Activated T-cell treated with anti-CD3 and anti-CD28 coated beads, Interleukin-2, amount 50 U/mL, for 1 hour (primary cell): ENCODE measurements around the gene ATAD1.
"Not testable (repeated sequence)": the region's sequence is repeated elsewhere in the genome, so short reads cannot be mapped to it uniquely, and the experiment has no call there.

Source experiments
- DNase-seq: peaks from one replicate; pipeline ENCODE4 v3.0.0-alpha.2; 2020

Gene ATAD1

DNA sequence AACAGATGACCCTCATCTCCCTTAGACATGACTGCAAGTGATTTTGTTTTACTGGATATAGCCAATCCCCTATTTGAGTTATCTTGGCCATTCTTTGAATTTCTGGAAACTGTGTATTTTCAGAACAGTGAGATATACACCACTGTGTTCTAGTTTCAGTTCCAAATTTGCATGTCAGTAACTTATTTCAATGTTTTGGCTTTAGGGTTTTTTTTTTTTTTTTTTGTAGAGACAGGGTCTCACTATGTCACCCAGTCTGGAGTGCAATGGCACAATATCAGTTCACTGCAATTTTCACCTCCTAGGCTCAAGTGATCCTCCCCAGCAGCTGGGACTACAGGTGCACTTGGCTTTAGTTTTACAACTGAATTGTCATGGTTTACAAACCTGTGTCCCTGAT lies 67.2 kb downstream of the ATAD1 start:
- DNase-seq: no peak

- no peak for DNase-seq
Observed at GRCh38 chr10:87750001-87750671, 67.9 kb downstream of the ATAD1 start.

GRCh38 chr10:87748244-87748643 lies 69.8 kb downstream of the ATAD1 start:
- DNase-seq: not testable (repeated sequence)

- no peak for DNase-seq
Observed at GRCh38 chr10:87746911-87747310, 71.1 kb downstream of the ATAD1 start.

DNA sequence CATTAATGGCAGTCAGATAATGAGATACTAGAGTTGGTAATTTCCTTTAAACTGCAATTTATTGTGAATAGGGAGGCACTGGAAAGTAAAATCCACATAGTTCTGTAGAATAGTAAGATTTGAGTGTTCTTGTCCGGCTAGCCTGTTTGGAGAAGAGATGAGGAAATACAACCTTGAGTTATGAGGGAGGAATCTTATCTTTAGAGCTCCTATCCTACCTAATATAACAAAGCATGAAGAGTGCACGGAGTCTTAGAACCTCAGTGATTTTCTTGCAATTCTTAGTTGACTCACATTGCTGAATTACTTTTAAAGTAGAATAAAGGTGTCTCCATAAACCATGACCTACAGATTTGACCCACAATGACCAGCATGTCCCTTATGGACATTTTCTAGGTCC lies 73.4 kb downstream of the ATAD1 start:
- no peak for DNase-seq

GRCh38 chr10:87742992-87743610 lies 74.9 kb downstream of the ATAD1 start:
- not testable (repeated sequence) for DNase-seq

DNA sequence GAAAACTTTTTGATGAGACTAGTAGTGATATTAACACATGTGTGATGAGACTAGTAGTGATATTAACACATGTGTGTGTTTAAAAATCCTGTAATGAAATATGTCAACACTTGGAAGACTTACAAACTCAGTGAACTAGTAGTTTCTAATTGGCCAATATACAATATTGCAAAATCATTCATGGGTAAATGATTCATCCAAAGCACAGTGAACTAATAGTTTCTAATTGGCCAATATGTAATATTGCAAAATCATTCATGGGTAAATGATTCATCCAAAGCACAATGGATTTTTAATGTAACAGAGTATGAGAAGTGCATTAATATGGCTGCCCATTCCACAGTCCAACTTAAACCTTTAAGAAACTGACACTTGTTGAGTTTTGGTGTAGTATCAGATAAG lies 77.8 kb downstream of the ATAD1 start:
- no peak for DNase-seq

DNA sequence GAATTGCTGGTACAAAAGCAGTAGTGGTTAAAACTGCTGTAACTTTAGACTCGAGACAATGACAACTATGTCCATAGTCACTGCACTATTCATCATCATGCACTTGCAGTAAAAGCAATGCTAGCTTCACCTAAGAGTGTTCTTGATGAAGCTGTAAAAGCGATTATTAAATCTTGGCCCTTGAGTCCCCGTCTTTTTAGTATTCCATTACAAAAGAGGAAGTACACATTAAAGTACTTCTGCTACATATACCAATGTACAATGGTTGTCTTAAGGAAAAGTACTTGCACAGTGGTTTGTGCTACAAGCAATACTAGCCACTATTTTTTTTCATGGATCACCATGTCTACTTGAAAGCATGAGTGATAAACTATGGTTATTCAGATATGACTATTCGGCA lies 78.3 kb downstream of the ATAD1 start:
- no peak for DNase-seq

DNA sequence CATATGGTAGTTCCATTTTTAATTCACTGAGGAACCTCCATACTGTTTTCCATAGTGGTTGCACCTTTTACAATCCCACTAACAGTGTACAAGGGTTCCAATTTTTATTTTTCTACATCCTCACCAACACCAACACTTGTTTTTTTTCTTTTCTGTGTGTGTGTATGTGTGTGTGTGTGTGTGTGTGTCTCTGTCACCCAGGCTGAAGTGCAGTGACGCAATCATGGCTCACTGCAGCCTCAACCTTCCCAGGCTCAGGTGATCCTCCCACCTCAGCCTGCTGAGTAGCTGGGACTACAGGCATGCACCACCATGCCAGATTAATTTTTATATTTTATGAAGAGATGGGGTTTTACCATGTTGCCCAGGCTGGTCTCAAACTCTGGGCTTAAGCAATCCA lies 79.8 kb downstream of the ATAD1 start:
- not testable (repeated sequence) for DNase-seq

- DNase-seq: no peak
Observed at GRCh38 chr10:87734987-87735827, 82.8 kb downstream of the ATAD1 start.

DNA sequence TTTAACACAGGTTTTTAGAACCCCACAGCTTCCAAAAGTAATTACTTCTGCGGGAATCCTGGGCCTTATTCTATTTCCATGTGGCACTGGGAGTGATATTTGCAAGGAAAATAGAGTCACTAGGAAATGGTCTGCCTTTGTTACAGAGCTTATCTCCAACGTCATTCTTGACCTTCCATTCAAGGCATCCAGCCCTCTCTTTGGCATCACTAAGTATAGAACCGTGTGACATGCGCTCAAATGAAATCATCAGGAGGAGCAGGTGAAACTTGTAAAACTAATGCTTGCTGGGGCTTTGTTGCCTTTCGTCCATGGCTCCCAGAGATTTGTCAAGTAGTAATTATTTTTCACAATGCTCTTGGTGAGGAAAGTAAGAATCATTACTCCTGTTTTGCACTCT lies 84.9 kb downstream of the ATAD1 start:
- DNase-seq: no peak

GRCh38 chr10:87729940-87730339 lies 88.1 kb downstream of the ATAD1 start:
- no peak for DNase-seq

DNA sequence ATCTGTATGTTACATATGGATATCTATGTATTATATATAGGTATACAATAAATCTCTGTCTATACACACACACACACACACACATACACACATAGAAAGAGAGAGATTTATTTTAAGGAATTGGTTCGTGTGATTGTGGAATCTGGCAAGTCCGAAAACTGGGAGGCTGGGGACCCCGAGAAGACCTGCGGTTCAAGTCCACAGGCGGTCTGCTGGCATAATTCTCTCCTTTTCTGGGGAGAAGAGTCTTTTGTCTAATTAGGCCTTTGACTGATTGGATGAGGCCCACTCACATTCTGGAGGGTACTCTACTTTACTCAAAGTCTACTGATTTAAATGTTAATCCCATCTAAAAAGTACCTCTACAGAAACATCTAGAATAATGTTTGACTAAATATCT lies 93.2 kb downstream of the ATAD1 start:
- no peak for DNase-seq

- no peak for DNase-seq
Observed at GRCh38 chr10:87723500-87723899, 94.5 kb downstream of the ATAD1 start.

- no peak for DNase-seq
Observed at GRCh38 chr10:87722716-87723115, 95.3 kb downstream of the ATAD1 start.

GRCh38 chr10:87721781-87722180 lies 96.2 kb downstream of the ATAD1 start:
- DNase-seq: no peak

DNA sequence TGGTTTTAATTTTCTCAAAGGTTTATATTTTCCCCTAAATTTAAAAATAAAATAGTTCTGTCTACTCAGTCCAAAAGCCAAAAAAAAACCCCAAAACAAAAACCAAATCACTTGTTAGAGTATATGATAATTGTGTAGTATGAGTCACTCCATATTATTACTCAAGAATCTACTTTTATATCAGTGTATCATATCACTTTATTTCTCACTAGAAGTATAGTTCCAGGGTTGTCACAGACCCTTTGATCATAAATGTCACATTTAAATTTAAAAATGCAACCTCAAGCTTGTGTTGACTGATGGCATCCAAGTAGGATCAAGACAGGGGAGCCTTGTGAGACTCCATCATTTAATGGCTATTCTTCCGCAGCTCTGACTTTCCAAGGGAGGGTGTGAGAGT lies 97.4 kb downstream of the ATAD1 start:
- DNase-seq: no peak

- DNase-seq: no peak
Observed at GRCh38 chr10:87716348-87716670, 101.7 kb downstream of the ATAD1 start.

DNA sequence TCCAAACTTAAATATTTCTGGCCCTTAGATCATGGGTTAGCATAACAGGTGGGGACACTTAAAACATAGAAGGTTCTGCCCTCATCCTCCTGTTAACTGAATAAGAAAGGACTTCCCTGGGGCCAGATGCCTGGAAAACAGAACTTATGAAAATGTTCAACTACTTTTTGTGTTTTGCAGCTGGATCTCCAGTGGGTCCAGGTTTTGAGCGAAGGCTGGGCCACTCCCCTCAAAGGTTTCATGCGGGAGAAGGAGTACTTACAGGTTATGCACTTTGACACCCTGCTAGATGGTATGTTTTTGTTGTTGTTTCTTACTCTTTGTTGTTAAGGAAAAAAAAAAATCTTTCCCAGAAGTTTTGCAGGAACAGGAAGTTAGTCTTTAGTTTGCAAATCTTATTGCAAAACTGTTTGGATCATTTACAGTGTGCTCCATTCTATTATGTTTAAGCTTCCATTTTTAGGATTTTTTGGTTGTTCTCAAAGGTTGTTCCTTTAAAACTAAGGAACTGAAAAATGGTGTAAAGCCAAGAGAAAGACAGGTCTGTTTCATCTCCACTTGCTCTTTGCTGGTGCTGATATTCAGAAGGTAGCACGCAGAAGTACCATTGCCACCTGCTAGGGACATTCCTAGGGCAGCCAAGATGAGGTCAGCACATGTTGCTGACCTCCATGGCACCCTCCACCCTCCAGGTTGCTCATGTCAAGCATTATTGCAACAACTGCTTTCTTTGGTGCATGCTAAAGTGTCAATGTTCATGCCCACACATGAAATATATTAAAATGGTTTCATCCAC lies 102.3 kb downstream of the ATAD1 start:
- DNase-seq: no peak

DNA sequence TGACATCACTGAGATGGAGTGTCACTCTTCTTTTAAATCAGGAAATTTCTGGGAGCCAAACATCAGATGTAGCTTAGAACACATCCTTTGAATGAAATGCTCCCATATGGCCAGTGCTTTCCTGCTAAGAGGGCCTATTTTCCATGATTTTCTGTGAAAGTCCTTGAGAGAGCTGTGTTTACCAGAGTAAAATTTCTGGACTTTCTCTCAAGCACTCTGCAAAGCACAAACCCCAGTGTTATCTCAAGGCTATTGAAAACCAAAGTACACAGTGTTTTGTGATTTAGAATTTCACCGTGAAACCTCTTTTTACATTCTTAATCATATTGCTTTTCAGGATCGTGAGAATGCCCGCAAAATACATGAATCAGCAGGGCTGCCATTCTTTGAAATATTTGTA lies 104.3 kb downstream of the ATAD1 start:
- DNase-seq: no peak

DNA sequence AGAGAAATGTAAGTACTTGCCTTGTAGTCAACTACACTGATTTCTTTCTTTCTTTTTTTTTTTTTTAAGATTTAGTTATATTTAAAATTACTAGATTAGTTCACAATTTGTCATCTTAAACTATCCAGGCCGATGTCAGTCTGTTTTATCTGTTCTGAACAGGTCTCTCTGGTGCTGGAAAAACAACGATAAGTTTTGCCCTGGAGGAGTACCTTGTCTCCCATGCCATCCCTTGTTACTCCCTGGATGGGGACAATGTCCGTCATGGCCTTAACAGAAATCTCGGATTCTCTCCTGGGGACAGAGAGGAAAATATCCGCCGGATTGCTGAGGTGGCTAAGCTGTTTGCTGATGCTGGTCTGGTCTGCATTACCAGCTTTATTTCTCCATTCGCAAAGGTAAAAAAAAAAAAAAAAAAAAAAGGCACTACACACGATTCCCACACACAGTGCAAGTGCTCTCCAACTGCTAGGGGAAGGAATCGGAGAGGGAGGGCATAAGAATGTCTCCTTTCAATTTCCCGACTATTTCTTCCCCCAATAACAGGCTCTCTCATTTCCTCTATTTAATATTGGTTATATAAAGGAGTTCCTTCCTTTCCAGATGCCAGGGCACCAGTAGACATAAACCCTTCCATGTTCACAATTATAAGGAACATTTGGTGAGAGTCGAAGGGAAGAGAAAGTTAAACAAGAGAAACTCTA lies 105.0 kb downstream of the ATAD1 start:
- no peak for DNase-seq

DNA sequence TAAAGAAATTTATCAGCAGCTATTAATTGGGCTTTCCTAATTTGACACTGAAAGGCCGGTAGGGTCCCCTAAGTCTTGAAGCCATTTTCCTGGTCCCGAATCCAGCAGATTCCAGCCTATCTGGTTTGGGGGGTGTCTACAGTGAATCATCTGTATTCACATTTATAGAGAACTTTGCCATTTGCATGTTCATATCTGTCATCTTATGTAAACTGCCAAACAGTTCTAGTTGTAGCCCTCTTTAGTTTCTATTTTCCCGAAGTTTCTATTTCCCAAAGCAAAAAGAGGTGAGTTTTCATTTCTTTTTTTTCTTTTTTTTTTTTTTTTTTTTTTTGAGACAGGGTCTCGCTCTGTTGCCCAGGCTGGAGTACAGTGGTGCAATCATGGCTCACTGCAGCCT lies 110.8 kb downstream of the ATAD1 start:
- DNase-seq: no peak

GRCh38 chr10:87706731-87707130 lies 111.3 kb downstream of the ATAD1 start:
- no peak for DNase-seq
